Keratinocyte (primary cell): ENCODE measurements around the gene PGPEP1.

Experiments
- EZH2 ChIP-seq: IDR thresholded peaks from one replicate; pipeline ENCODE4 v1.6.1; 2012; ENCODE audit warnings: inconsistent platforms, mild to moderate bottlenecking, low read length, moderate library complexity
- TF ChIP-seq, protein P1 (sequence below), 3 experiments: IDR thresholded peaks in 1 of 3; conservative IDR thresholded peaks in 1 of 3; optimal IDR thresholded peaks in 1 of 3; 2 replicates in 2 of 3; 3 replicates in 1 of 3; pipeline versions ENCODE3 to v1.5.1; 2011; ENCODE audit warnings: low read length in 3 of 3, mild to moderate bottlenecking in 3 of 3, moderate library complexity in 2 of 3, control low read depth in 1 of 3, inconsistent platforms in 1 of 3; ENCODE audit not compliant: insufficient read depth in 2 of 3; ENCODE audit errors: extremely low read depth in 1 of 3

DNA sequence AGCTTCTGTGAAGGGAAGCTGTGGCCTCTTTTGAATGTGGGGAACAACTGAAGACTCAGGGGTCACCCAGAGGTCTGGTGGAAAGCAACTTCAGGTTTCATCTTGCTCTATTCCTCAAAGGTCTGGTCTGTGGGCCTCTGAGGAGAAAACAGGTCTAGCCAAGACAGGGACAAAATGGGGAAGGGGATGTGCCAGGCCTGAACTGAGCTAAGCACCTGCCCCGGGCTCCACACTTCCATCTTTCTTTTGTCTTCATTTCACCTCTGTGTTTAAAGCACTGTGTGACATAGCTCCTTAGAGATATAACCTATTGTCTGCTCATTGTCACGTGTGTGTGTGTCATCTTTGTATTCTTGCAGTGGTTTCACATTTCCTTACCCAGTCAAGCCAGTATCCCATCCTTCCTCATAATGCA lies 25.6 kb downstream of the PGPEP1 start:
- TF ChIP-seq, protein P1, sequence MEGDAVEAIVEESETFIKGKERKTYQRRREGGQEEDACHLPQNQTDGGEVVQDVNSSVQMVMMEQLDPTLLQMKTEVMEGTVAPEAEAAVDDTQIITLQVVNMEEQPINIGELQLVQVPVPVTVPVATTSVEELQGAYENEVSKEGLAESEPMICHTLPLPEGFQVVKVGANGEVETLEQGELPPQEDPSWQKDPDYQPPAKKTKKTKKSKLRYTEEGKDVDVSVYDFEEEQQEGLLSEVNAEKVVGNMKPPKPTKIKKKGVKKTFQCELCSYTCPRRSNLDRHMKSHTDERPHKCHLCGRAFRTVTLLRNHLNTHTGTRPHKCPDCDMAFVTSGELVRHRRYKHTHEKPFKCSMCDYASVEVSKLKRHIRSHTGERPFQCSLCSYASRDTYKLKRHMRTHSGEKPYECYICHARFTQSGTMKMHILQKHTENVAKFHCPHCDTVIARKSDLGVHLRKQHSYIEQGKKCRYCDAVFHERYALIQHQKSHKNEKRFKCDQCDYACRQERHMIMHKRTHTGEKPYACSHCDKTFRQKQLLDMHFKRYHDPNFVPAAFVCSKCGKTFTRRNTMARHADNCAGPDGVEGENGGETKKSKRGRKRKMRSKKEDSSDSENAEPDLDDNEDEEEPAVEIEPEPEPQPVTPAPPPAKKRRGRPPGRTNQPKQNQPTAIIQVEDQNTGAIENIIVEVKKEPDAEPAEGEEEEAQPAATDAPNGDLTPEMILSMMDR (optimal IDR thresholded peaks at IDR 0.05 in 1 of 3, IDR thresholded peaks at IDR 0.05 in 1 of 3, conservative IDR thresholded peaks at IDR 0.05 in 1 of 3; ENCODE audit: extremely low read depth in 1 of 3, insufficient read depth in 2 of 3, low read length in 3 of 3) = no peak
- no peak for TF ChIP-seq EZH2
